Stimulated activated CD4-positive, alpha-beta T cell treated with anti-CD3 and anti-CD28 coated beads, TNF-alpha, amount 100 ng/mL, for 24 hours (primary cell): ENCODE measurements around the gene ADGRL3.

ENCODE experiments used
- DNase-seq, 3 experiments: peaks; one replicate each; pipeline ENCODE4 v3.0.0-alpha.2; 2020; ENCODE audit warnings: low read depth in 3 of 3

ADGRL3 gene

GRCh38 chr4:61426229-61426628 is 226.1 kb downstream of the ADGRL3 start:
- DNase-seq = no peak

- no peak for DNase-seq
Measured at GRCh38 chr4:61427099-61427817, 227.1 kb downstream of the ADGRL3 start.

- no peak for DNase-seq
Measured at GRCh38 chr4:61427818-61428495, 227.8 kb downstream of the ADGRL3 start.

- no peak for DNase-seq
Measured at GRCh38 chr4:61428950-61429349, 228.8 kb downstream of the ADGRL3 start.

GRCh38 chr4:61431131-61431530 is 231.0 kb downstream of the ADGRL3 start:
- DNase-seq = no peak

DNA sequence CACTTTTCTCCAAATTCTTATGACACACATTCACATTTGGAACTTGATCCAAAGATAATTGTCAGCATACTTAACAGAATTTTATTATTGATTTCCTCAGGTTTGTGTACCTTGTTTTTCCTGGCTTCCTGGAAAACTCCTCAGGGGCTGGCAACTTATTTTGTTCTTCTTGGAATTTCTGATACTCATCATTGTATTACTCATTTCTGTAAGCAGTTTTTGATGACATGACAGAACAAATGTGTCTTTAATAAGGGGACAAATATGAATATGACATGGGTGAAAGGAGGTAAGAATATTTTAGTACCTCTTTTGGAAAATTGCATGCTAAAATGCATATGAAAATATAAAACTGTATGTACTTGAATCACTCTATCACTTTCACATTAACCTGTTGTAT is 237.8 kb downstream of the ADGRL3 start:
- DNase-seq = no peak

- DNase-seq = no peak
Measured at GRCh38 chr4:61440321-61440720, 240.2 kb downstream of the ADGRL3 start.

DNA sequence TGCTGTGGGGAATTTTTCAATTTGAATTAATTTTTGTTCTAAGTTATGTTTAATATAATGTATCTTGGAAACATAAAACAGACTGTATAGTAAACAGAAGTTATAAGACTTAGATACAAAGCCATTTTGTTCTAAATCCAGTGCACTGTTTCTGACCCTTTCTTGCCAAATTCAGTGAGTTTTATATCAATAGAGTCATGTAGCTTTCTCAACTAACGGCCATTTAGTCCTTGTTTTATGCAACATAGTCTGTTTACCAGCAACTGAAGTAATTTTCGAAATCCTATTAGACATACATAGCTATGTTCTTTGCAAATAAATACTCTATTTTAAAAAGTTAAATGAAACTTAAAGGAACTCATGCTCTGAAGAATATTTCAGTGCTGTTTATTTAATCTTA is 242.8 kb downstream of the ADGRL3 start:
- DNase-seq = no peak

GRCh38 chr4:61443813-61444510 is 243.8 kb downstream of the ADGRL3 start:
- no peak for DNase-seq

DNA sequence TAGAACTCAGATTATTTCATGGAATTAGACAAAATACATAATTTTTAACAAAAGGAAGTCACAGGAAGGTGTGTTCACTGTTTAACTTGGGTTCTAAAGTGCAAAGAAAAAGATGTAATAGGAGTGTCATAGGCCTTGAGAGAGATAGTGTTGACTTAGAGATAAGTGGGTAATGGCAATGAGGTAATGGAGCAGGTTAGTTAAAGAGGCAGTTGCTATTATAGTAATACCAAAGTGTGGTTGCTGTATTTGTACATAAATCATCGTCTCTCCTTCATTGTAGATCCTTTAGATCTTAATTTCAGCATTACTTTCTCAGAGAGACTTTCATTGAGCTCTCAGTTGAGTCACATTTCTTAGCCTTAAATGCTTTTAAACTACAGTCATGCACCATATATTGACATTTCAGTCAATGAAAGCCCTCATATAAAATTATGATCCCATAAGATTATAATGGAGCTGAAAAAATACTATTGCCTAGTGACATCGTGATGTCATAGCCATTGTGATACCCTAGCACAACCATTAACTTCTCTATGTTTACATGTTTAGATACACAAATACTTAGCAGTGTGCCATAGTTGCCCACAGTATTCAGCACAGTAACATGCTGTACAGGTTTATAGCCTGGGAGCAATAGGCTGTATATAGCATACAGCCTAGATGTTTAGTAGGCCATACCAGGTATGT is 245.4 kb downstream of the ADGRL3 start:
- no peak for DNase-seq

DNA sequence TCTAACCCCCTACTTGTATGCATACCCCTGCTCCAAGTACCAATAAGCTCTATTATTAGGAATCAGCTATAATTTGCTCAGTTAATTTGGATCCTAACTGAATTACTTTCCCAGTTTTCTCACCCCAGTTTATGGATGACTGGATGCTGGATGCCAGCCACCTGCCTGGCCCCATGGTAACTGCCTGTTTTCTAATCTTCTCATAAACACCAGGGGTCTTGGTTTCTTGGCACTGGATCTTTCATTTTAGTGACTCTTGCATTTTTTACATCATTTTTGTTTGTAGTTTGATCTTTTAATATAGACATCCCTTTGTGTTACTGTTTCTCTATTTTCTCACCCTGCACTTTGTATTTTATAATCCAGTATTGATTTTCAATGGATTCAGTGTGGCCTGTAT is 246.8 kb downstream of the ADGRL3 start:
- DNase-seq = no peak

DNA sequence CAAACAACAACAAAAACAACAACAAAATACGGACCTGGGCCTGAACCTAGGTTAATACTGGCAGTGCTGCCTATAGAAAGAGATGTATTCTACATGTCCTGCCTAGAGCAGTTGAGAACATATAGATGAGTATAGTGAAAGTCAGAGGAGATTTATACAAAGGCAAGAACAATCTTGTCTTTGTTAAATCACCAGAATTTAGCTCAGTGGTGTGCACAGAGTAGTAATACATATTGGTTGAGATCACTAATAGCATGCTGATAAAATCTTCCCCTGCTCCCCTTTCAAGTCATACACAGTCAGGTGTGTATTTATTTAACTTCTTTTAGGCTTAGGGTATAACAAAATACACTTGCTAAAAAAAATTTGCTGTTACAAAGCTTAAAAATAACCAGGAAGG is 247.8 kb downstream of the ADGRL3 start:
- no peak for DNase-seq

GRCh38 chr4:61451935-61452334 is 251.8 kb downstream of the ADGRL3 start:
- DNase-seq = no peak

GRCh38 chr4:61461956-61462355 is 261.8 kb downstream of the ADGRL3 start:
- no peak for DNase-seq

GRCh38 chr4:61462451-61463326 is 262.6 kb downstream of the ADGRL3 start:
- no peak for DNase-seq

- no peak for DNase-seq
Measured at GRCh38 chr4:61468024-61468720, 268.0 kb downstream of the ADGRL3 start.

GRCh38 chr4:61473306-61473705 is 273.2 kb downstream of the ADGRL3 start:
- DNase-seq = no peak

- no peak for DNase-seq
Measured at GRCh38 chr4:61478340-61478739, 278.2 kb downstream of the ADGRL3 start.

GRCh38 chr4:61485056-61485455 is 284.9 kb downstream of the ADGRL3 start:
- DNase-seq = no peak

DNA sequence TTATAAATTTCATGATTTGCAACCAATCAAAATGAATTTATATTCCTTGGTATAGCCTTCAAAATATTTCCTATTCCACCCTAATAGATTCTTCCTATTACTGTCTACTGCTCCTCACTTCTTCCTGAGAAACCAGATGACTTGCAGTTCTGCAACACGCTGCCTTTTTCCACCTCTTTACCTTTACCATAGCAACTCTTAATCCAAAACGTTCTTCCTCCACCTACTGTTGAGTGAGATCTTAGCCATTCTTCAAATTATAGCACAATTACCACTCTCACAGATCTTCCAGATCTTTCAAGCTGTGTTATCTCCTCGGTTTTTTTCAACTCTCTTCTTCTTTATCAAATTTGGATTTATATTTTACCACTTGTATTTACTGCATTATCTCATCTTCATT is 289.8 kb downstream of the ADGRL3 start:
- DNase-seq = no peak

- DNase-seq = no peak
Measured at GRCh38 chr4:61493041-61493440, 292.9 kb downstream of the ADGRL3 start.
